HepG2 (cell line): ENCODE results near the gene TMEM165. TPM values are rescaled to one million over a fixed set of nuclear protein-coding genes. Genes with fewer than 3 reads are reported as not detected.

Experiments
- ADNP ChIP-seq: sonication (generic); formaldehyde crosslinking; IDR thresholded peaks from 2 replicates; pipeline ENCODE4 v1.4.0; 2020; ENCODE audit warnings: missing genetic modification reagents
- AHR ChIP-seq: IDR thresholded peaks from 2 replicates; pipeline ENCODE4 v1.6.1; 2018; ENCODE audit warnings: missing genetic modification reagents, missing compliant biosample characterization
- BCL3 ChIP-seq: sonication (generic); formaldehyde crosslinking; IDR thresholded peaks from 2 replicates; pipeline ENCODE4 v1.5.1; 2020; ENCODE audit warnings: mild to moderate bottlenecking, missing genetic modification reagents, moderate library complexity
- DMAP1 ChIP-seq: IDR thresholded peaks from 2 replicates; pipeline ENCODE4 v1.6.1; 2016
- GATAD2A ChIP-seq: IDR thresholded peaks from 2 replicates; pipeline ENCODE4 v1.6.1; 2016
- HHEX ChIP-seq: IDR thresholded peaks from 2 replicates; pipeline ENCODE4 v1.6.1; 2016; ENCODE audit warnings: control low read depth
- ISL2 ChIP-seq: sonication (generic); formaldehyde crosslinking; IDR thresholded peaks from 2 replicates; pipeline ENCODE4 v1.5.0; 2020; ENCODE audit warnings: missing genetic modification reagents
- MIXL1 ChIP-seq: IDR thresholded peaks from 2 replicates; pipeline ENCODE4 v1.6.1; 2016
- NFAT5 ChIP-seq: sonication (generic); formaldehyde crosslinking; IDR thresholded peaks from 2 replicates; pipeline ENCODE4 v1.4.0; 2020; ENCODE audit warnings: missing genetic modification reagents
- PRDM15 ChIP-seq: sonication (generic); formaldehyde crosslinking; IDR thresholded peaks from 2 replicates; pipeline ENCODE4 v1.4.0; 2020; ENCODE audit warnings: missing genetic modification reagents
- RBFOX2 ChIP-seq: fragments of 200-400 bp; formaldehyde crosslinking; IDR thresholded peaks from 2 replicates; pipeline ENCODE4 v1.6.1; 2017; ENCODE audit warnings: low read depth, mild to moderate bottlenecking, low read length
- SIX4 ChIP-seq: sonication (generic); formaldehyde crosslinking; IDR thresholded peaks from 2 replicates; pipeline ENCODE4 v1.4.0; 2020; ENCODE audit warnings: missing genetic modification reagents
- ZBTB37 ChIP-seq: sonication (generic); formaldehyde crosslinking; IDR thresholded peaks from 2 replicates; pipeline ENCODE4 v1.4.0; 2020; ENCODE audit warnings: mild to moderate bottlenecking, missing genetic modification reagents
- ZNF12 ChIP-seq: sonication (generic); formaldehyde crosslinking; IDR thresholded peaks from 2 replicates; pipeline ENCODE4 v1.5.0; 2020; ENCODE audit warnings: missing genetic modification reagents
- ZNF121 ChIP-seq: sonication (generic); formaldehyde crosslinking; IDR thresholded peaks from 2 replicates; pipeline ENCODE4 v1.5.0; 2020; ENCODE audit warnings: mild to moderate bottlenecking, missing genetic modification reagents
- ZNF292 ChIP-seq: sonication (generic); formaldehyde crosslinking; IDR thresholded peaks from 2 replicates; pipeline ENCODE4 v1.8.1; 2022; ENCODE audit warnings: mild to moderate bottlenecking, low read depth, missing genetic modification reagents, borderline replicate concordance
- ZNF326 ChIP-seq: sonication (generic); formaldehyde crosslinking; IDR thresholded peaks from 2 replicates; pipeline ENCODE4 v1.4.0; 2020; ENCODE audit warnings: missing genetic modification reagents, borderline replicate concordance
- ZNF484 ChIP-seq: sonication (generic); formaldehyde crosslinking; IDR thresholded peaks from 2 replicates; pipeline ENCODE4 v1.5.1; 2020; ENCODE audit warnings: mild to moderate bottlenecking, low read depth, missing genetic modification reagents, borderline replicate concordance
- ZNF530 ChIP-seq: sonication (generic); formaldehyde crosslinking; IDR thresholded peaks from 2 replicates; pipeline ENCODE4 v1.5.0; 2020; ENCODE audit warnings: low read depth, mild to moderate bottlenecking, missing genetic modification reagents
- ZNF792 ChIP-seq: IDR thresholded peaks from 2 replicates; pipeline ENCODE4 v1.6.1; 2016
- polyA plus RNA-seq, 8 experiments: library from polyadenylated mRNA; depleted of rRNA in 3 of 8; stranded (reverse) in 7 of 8; unstranded in 1 of 8; fragments of >200 nt; fragmentation: Illumina TruSeq in 4 of 8; extraction: Trizol in 4 of 8; gene quantifications; 2 replicates each; pipeline versions ENCODE4 v1.2.1 to v1.2.3, GENCODE V29; 2011 to 2016; ENCODE audit warnings: low read depth in 4 of 8, missing spikeins in 1 of 8, mixed read lengths in 1 of 8; ENCODE audit not compliant: insufficient read depth in 1 of 8
- total RNA-seq, 5 experiments: library from RNA; depleted of rRNA; stranded (reverse); fragments of >200 nt; fragmentation: Illumina TruSeq; extraction: Trizol; gene quantifications; 2 replicates each; pipeline ENCODE4 v1.2.3, GENCODE V29; 2016; ENCODE audit warnings: low read depth in 1 of 5

The TMEM165 gene
- total and polyA plus RNA-seq, 2 of the 13 experiments (the other 11 are each of a cell fraction or from before 2014, with no cell fraction given) = 54.6 to 103 TPM

- TF ChIP-seq PRDM15 (CRISPR knock-in tag) = no peak
- TF ChIP-seq ZNF12 (CRISPR knock-in tag) = no peak
- TF ChIP-seq ZNF326 (CRISPR knock-in tag) = no peak
- TF ChIP-seq ZNF530 = no peak
- TF ChIP-seq ADNP = no peak
- TF ChIP-seq AHR = no peak
- TF ChIP-seq ISL2 = peak; percentile 34; the same call in 1 of the 2 replicates
- TF ChIP-seq NFAT5 (CRISPR knock-in tag) = no peak
- no peak for TF ChIP-seq ZNF121
- TF ChIP-seq GATAD2A = no peak
- TF ChIP-seq MIXL1 (CRISPR knock-in tag) = no peak
- no peak for TF ChIP-seq RBFOX2
- no peak for TF ChIP-seq DMAP1 (CRISPR knock-in tag)
- no peak for TF ChIP-seq ZNF484 (CRISPR knock-in tag)
- no peak for TF ChIP-seq HHEX (CRISPR knock-in tag)
- no peak for TF ChIP-seq BCL3 (CRISPR knock-in tag)
- 0 out of 2 replicates have a peak, but pooled peaks have one; percentile 39 for TF ChIP-seq ZBTB37
- no peak for TF ChIP-seq ZNF792 (CRISPR knock-in tag)
- TF ChIP-seq ZNF292 = no peak
- TF ChIP-seq SIX4 = no peak
These were observed 760 bp downstream of the TMEM165 start (continued) for GRCh38 chr4:55396308-55397125.
